ENCODE measurements around the gene THAP4.

The THAP4 gene

GRCh38 chr2:241638940-241639339, 2.0 kb upstream of the THAP4 start:
- DNase-seq (ENCODE audit: low read depth) = no peak

- no peak for DNase-seq (ENCODE audit: low read depth)
Observed at GRCh38 chr2:241637795-241638660, 1.1 kb upstream of the THAP4 start.

GRCh38 chr2:241636182-241637017, 558 bp downstream of the THAP4 start:
- DNase-seq (ENCODE audit: low read depth) = no peak

- no peak for DNase-seq (ENCODE audit: low read depth)
Observed at GRCh38 chr2:241635756-241636155, 1.2 kb downstream of the THAP4 start.

GRCh38 chr2:241633561-241633960, 3.4 kb downstream of the THAP4 start:
- no peak for DNase-seq (ENCODE audit: low read depth)

GRCh38 chr2:241632478-241633325, 4.3 kb downstream of the THAP4 start:
- no peak for DNase-seq (ENCODE audit: low read depth)

- DNase-seq (ENCODE audit: low read depth) = no peak
Observed at GRCh38 chr2:241629762-241630435, 7.1 kb downstream of the THAP4 start.

- DNase-seq (ENCODE audit: low read depth) = no peak
Observed at GRCh38 chr2:241627675-241628074, 9.3 kb downstream of the THAP4 start.

- DNase-seq (ENCODE audit: low read depth) = no peak
Observed at GRCh38 chr2:241620419-241620769, 16.6 kb downstream of the THAP4 start.

GRCh38 chr2:241619597-241620418, 17.1 kb downstream of the THAP4 start:
- DNase-seq (ENCODE audit: low read depth) = no peak

- DNase-seq (ENCODE audit: low read depth) = no peak
Observed at GRCh38 chr2:241618829-241619228, 18.1 kb downstream of the THAP4 start.

- DNase-seq (ENCODE audit: low read depth) = no peak
Observed at GRCh38 chr2:241618296-241618805, 18.6 kb downstream of the THAP4 start.

- no peak for DNase-seq (ENCODE audit: low read depth)
Observed at GRCh38 chr2:241617431-241618154, 19.4 kb downstream of the THAP4 start.

GRCh38 chr2:241616168-241617125, 20.5 kb downstream of the THAP4 start:
- no peak for DNase-seq (ENCODE audit: low read depth)

GRCh38 chr2:241615522-241616052, 21.4 kb downstream of the THAP4 start:
- no peak for DNase-seq (ENCODE audit: low read depth)

- DNase-seq (ENCODE audit: low read depth) = no peak
Observed at GRCh38 chr2:241615041-241615440, 21.9 kb downstream of the THAP4 start.

GRCh38 chr2:241613017-241613780, 23.8 kb downstream of the THAP4 start:
- DNase-seq (ENCODE audit: low read depth) = no peak
